ENCODE results near the gene ZNF362. TPM values are rescaled to one million over a fixed set of nuclear protein-coding genes. Genes with fewer than 3 reads are reported as not detected.

The ZNF362 gene
- total and polyA plus RNA-seq, 4 donors = 2.3 to 6.3 (median 5.4) TPM

DNA sequence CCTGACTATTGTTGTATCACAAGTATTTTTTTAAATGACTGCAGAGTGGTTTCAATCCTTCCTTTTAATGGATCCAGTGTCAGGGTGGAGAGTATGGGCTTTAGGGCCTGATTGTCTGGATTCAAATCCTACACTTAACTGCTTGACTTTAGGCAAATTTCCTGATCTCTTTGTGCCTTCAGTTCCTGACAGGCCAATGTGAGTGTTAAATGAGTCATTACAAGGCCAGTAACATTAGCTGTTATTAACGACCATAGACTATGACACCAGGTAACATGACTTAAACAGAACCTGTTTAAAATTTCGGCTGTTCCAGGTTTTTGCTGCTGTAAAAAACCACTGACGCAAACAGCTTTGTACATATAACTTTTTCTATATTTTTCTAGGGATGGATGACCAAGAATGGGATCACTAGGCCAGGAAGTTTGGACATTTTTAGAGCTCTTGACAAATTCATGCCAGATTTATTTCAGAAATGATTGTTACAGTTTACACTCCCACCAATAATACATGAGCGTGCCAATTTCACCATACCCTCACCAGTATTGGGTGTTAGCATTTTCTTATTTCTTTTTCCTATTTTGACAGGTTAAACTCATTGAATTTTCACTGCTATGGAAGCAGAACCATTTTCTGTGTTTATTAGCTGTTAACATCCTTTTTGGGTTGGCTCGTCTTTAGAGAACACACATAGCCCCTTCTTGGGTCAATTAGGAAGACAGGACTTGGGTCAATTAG is 11.3 kb downstream of the ZNF362 start:
- Histone ChIP-seq H3K27me3 (ENCODE audit: control insufficient read depth in 4 of 4, insufficient read depth in 4 of 4, low read length in 3 of 4) (no peaks in the 10 kb centered on the region), H3K27ac (ENCODE audit: low read depth in 1 of 2, low read length in 2 of 2) (no peak overlapping the region)

More for the DNA sequence above, 11.3 kb downstream of the ZNF362 start:
- no peak overlapping the region for H3K9ac ChIP-seq (ENCODE audit: low read depth in 1 of 2, low read length in 2 of 2)
- WGBS = 87% methylated on average over 5 of the region's 5 CpGs
- no peaks in the 10 kb centered on the region for H3K9me3 ChIP-seq (ENCODE audit: control insufficient read depth in 4 of 4, low read length in 3 of 4)
- no peak overlapping the region for H3K4me3 ChIP-seq (ENCODE audit: low read depth in 1 of 3, low read length in 3 of 3)
- TF ChIP-seq YY1 (IDR thresholded peaks at IDR 0.05) (no peak), RXRA (IDR thresholded peaks at IDR 0.05) (no peak), HNF4G (IDR thresholded peaks at IDR 0.05) (no peak), CTCF (IDR thresholded peaks at IDR 0.05; ENCODE audit: low read depth, low read length, missing input control) (no peak), EGR1 (IDR thresholded peaks at IDR 0.05; ENCODE audit: low read depth in 2 of 2) (no peak), ZBTB33 (IDR thresholded peaks at IDR 0.05) (no peak), REST (IDR thresholded peaks at IDR 0.05) (no peak), NR2F2 (IDR thresholded peaks at IDR 0.05) (no peak), FOXA2 (IDR thresholded peaks at IDR 0.05) (no peak), FOXA1 (IDR thresholded peaks at IDR 0.05) (no peak), TAF1 (conservative IDR thresholded peaks at IDR 0.05) (no peak), SP1 (IDR thresholded peaks at IDR 0.05) (no peak), GABPA (IDR thresholded peaks at IDR 0.05 in 1 of 2, conservative IDR thresholded peaks at IDR 0.05 in 1 of 2) (no peak), RAD21 (IDR thresholded peaks at IDR 0.05) (no peak), JUND (IDR thresholded peaks at IDR 0.05) (no peak), HNF4A (conservative IDR thresholded peaks at IDR 0.05) (no peak), MAX (IDR thresholded peaks at IDR 0.05) (no peak)
- TF ChIP-seq, protein P1, sequence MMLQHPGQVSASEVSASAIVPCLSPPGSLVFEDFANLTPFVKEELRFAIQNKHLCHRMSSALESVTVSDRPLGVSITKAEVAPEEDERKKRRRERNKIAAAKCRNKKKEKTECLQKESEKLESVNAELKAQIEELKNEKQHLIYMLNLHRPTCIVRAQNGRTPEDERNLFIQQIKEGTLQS (IDR thresholded peaks at IDR 0.05) = no peak
- peaks cover 0 to 3% (median 0%) of the 10 kb centered on the region in 4 donors for H3K36me3 ChIP-seq (ENCODE audit: control insufficient read depth in 4 of 4, insufficient read depth in 3 of 4, low read depth in 1 of 4, low read length in 3 of 4)
- peaks cover 0 to 4% (median 1%) of the 10 kb centered on the region in 4 donors for H3K4me1 ChIP-seq (ENCODE audit: control insufficient read depth in 4 of 4, insufficient read depth in 4 of 4, low read length in 3 of 4)
- no peak for DNase-seq (ENCODE audit: low spot score)

Data from liver (tissue), 9 donors.